PC-9 (cell line): Measurements from ENCODE around the gene MICAL3.

Experiments used
- CTCF ChIP-seq: fragments of 200-600 bp; sonication (generic); conservative IDR thresholded peaks from 2 replicates; pipeline ENCODE4 v1.6.1; 2017; ENCODE audit warnings: mixed run types, antibody characterized with exemption, mild to moderate bottlenecking, moderate library complexity
- EZH2 ChIP-seq: fragments of 200-600 bp; sonication (generic); IDR thresholded peaks from 2 replicates; pipeline ENCODE4 v1.8.0; 2017; ENCODE audit warnings: antibody characterized with exemption, low read depth

GRCh38 chr22:18032455-18033101, 8.2 kb upstream of the MICAL3 start:
- TF ChIP-seq CTCF (no peak), EZH2 (no peak)
